ENCODE results near the gene VPS4A. TPM values are rescaled to one million over a fixed set of nuclear protein-coding genes. Genes with fewer than 3 reads are reported as not detected.

VPS4A gene
- total RNA-seq, 1 donor from 2014 or later = 41.7 TPM

- POLR2A ChIA-PET = interaction anchor here (0.7 kb wide), 1 partner anchor 297 kb away, joined by 3 read pairs; no protein-coding TSS in a partner anchor
- no peak overlapping the region for H3K27ac Mint-ChIP-seq
Measured at GRCh38 chr16:69298261-69298660, 12.9 kb upstream of the VPS4A start.

DNA sequence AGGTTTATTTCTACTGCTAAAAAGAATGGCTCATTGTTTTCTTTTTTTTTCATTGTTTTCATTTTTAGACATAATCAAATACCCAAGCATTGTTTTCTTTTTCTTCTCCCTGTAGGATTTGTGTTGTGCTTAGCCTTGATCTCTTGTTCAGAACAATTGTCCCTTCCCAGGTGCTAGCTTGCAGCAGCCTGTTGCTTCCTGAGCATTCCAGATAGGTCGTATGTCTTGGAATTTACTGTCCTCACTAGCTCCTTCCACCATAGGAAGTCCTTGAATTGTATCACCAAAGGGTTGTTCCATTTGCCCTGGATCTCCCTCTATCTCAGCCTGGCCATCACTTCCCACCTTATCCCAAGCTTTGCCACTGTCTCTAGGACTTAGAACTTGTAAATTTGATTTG, 10.0 kb upstream of the VPS4A start:
- no peak for TF ChIP-seq CTCF (IDR thresholded peaks at IDR 0.05)
- DNase-seq = no peak
- CTCF ChIA-PET = interaction anchor here (1.3 kb wide), 1 partner anchor 95 kb away, joined by 3 read pairs; no protein-coding TSS in a partner anchor
- ATAC-seq (ENCODE audit: low read depth) = no peak
- Mint-ChIP-seq H3K4me3 (no peak overlapping the region), H3K27me3 (no peaks in the 10 kb centered on the region), H3K27ac (no peak overlapping the region), H3K9me3 (no peaks in the 10 kb centered on the region), H3K36me3 (ENCODE audit: low read depth) (peaks cover 12% of the 10 kb centered on the region), H3K4me1 (peaks cover 3% of the 10 kb centered on the region)
- intact Hi-C loops (cut with micrococcal nuclease) = no loop called here
- POLR2A ChIA-PET = no interaction called here

More at GRCh38 chr16:69298261-69298660, 12.9 kb upstream of the VPS4A start:
- H3K4me1 Mint-ChIP-seq = peaks cover 3% of the 10 kb centered on the region
- CTCF ChIA-PET = no interaction called here
- TF ChIP-seq CTCF (IDR thresholded peaks at IDR 0.05) = no peak
- H3K27me3 Mint-ChIP-seq = no peaks in the 10 kb centered on the region
- peaks cover 12% of the 10 kb centered on the region for H3K36me3 Mint-ChIP-seq (ENCODE audit: low read depth)
- ATAC-seq (ENCODE audit: low read depth) (no peak), DNase-seq (no peak)
- no peak overlapping the region for H3K4me3 Mint-ChIP-seq
- intact Hi-C loops (cut with micrococcal nuclease) = no loop called here
- no peaks in the 10 kb centered on the region for H3K9me3 Mint-ChIP-seq

GRCh38 chr16:69301861-69302260, 9.3 kb upstream of the VPS4A start:
- POLR2A ChIA-PET = no interaction called here
- H3K27ac Mint-ChIP-seq = no peak overlapping the region

GRCh38 chr16:69302301-69302700, 8.8 kb upstream of the VPS4A start:
- H3K27ac Mint-ChIP-seq = no peak overlapping the region
- peaks cover 11% of the 10 kb centered on the region for H3K36me3 Mint-ChIP-seq (ENCODE audit: low read depth)
- DNase-seq (no peak), ATAC-seq (ENCODE audit: low read depth) (no peak)
- H3K27me3 Mint-ChIP-seq = no peaks in the 10 kb centered on the region
- H3K4me1 Mint-ChIP-seq = peaks cover 3% of the 10 kb centered on the region
- ChIA-PET POLR2A (interaction anchor here (0.7 kb wide), 1 partner anchor 232 kb away, joined by 3 read pairs; no protein-coding TSS in a partner anchor), CTCF (interaction anchor here (0.7 kb wide), 1 partner anchor 94 kb away, joined by 3 read pairs; no protein-coding TSS in a partner anchor)
- no peak overlapping the region for H3K4me3 Mint-ChIP-seq
- TF ChIP-seq CTCF (IDR thresholded peaks at IDR 0.05) = no peak
- intact Hi-C loops (cut with micrococcal nuclease) = no loop called here
- H3K9me3 Mint-ChIP-seq = no peaks in the 10 kb centered on the region

More at GRCh38 chr16:69301861-69302260, 9.3 kb upstream of the VPS4A start:
- no peak for TF ChIP-seq CTCF (IDR thresholded peaks at IDR 0.05)
- DNase-seq (no peak), ATAC-seq (ENCODE audit: low read depth) (no peak)
- intact Hi-C loops (cut with micrococcal nuclease) = no loop called here
- CTCF ChIA-PET = interaction anchor here (1.3 kb wide), 1 partner anchor 94 kb away, joined by 3 read pairs; no protein-coding TSS in a partner anchor
- Mint-ChIP-seq H3K4me1 (peaks cover 3% of the 10 kb centered on the region), H3K9me3 (no peaks in the 10 kb centered on the region), H3K27me3 (no peaks in the 10 kb centered on the region), H3K36me3 (ENCODE audit: low read depth) (peaks cover 11% of the 10 kb centered on the region), H3K4me3 (no peak overlapping the region)

DNA sequence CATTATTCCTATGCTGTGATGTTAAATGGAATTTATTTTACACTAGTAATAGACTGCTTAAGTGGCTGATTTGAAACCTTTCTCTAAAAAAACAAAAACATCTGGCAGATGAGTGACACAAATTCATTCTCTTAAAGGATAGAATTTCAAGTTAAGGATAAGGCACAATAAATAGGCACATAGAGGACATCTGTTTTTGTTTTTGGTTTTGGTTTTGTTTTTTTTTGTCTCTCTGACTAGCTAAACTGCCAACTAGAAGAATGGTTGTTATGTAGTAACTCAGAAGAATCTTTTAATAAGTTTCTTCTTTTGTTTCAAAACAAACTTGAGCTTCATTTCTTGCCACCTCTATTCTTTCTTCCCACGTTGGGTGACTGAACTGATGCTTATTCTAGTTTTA, 5.1 kb upstream of the VPS4A start:
- TF ChIP-seq CTCF (IDR thresholded peaks at IDR 0.05) = no peak
- Mint-ChIP-seq H3K27ac (no peak overlapping the region), H3K4me3 (no peak overlapping the region), H3K4me1 (peaks cover 10% of the 10 kb centered on the region), H3K9me3 (no peaks in the 10 kb centered on the region), H3K36me3 (ENCODE audit: low read depth) (no peaks in the 10 kb centered on the region), H3K27me3 (no peaks in the 10 kb centered on the region)
- DNase-seq (no peak), ATAC-seq (ENCODE audit: low read depth) (no peak)
- CTCF ChIA-PET = no interaction called here
- POLR2A ChIA-PET = interaction anchor here (0.7 kb wide), 1 partner anchor 1013 kb away, joined by 3 read pairs; no protein-coding TSS in a partner anchor
- intact Hi-C loops (cut with micrococcal nuclease) = no loop called here

All from activated B cell treated with CpG ODN at 0.5 μM for 24 hours (primary cell).